ENCODE measurements around the gene ZNF107. TPM values are rescaled to one million over a fixed set of nuclear protein-coding genes. Genes with fewer than 3 reads are reported as not detected.
A peak's percentile ranks its signal among the peaks of the same experiment; 100 is the strongest.

The ZNF107 gene
- total and polyA plus RNA-seq, 2 donors (not counting 3 experiments of a cell fraction or from before 2014, with no cell fraction given), result 0.77 to 5.8 TPM

- ChIA-PET POLR2A (no interaction called here), CTCF (no interaction called here)
- BruUV-seq (replicated peaks), result no TSS peak
- Histone ChIP-seq H3K4me3 (replicated peaks in 1 of 3; ENCODE audit: insufficient read depth in 1 of 3, low read depth in 1 of 3, low read length in 3 of 3) (no peak overlapping the region), H4K20me1 (replicated peaks; ENCODE audit: control insufficient read depth, extremely low read depth, insufficient read depth, low read length) (no peaks in the 10 kb centered on the region), H3K27ac (ENCODE audit: insufficient read depth, low read depth, low read length) (no peak overlapping the region), H3K9me3 (replicated peaks; ENCODE audit: control insufficient read depth, insufficient read depth, low read length) (no peaks in the 10 kb centered on the region), H3K4me2 (ENCODE audit: insufficient read depth, low read length) (no peak overlapping the region), H2AFZ (ENCODE audit: low read depth, low read length) (no peak overlapping the region), H3K4me1 (ENCODE audit: control insufficient read depth, extremely low read depth, insufficient read depth, low read length) (no peaks in the 10 kb centered on the region), H3K36me3 (ENCODE audit: control insufficient read depth in 2 of 2, extremely low read depth in 1 of 2, insufficient read depth in 2 of 2, low read length in 2 of 2) (no peaks in the 10 kb centered on the region), H3K79me2 (ENCODE audit: control insufficient read depth, insufficient read depth, low read length) (no peaks in the 10 kb centered on the region), H3K9me1 (replicated peaks; ENCODE audit: control insufficient read depth, extremely low read depth, insufficient read depth, low read length) (no peaks in the 10 kb centered on the region), H3K27me3 (ENCODE audit: control insufficient read depth in 2 of 2, insufficient read depth in 2 of 2, low read length in 2 of 2) (no peaks in the 10 kb centered on the region), H3K9ac (replicated peaks; ENCODE audit: extremely low read depth, insufficient read depth, low read length) (no peak overlapping the region)
- dilution Hi-C loops (cut with MboI; ENCODE audit: extremely low pct_ligation_motif_present, low sequenced_read_pairs), result no loop called here
- intact Hi-C loops (cut with micrococcal nuclease), result no loop called here
- TF ChIP-seq, protein P1, sequence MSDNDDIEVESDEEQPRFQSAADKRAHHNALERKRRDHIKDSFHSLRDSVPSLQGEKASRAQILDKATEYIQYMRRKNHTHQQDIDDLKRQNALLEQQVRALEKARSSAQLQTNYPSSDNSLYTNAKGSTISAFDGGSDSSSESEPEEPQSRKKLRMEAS (IDR thresholded peaks at IDR 0.05; ENCODE audit: insufficient read depth, insufficient read length), result no peak
- TF ChIP-seq CTCF (IDR thresholded peaks at IDR 0.05; ENCODE audit: extremely low read depth in 1 of 2, insufficient read depth in 1 of 2, low read depth in 1 of 2, low read length in 2 of 2), result no peak
- no peak for TF ChIP-seq GATA2 (IDR thresholded peaks at IDR 0.05; ENCODE audit: insufficient read depth, insufficient read length, low read depth, low read length)
- no peak for TF ChIP-seq POLR2A (IDR thresholded peaks at IDR 0.05; ENCODE audit: low read depth, low read length)
- no peak for TF ChIP-seq MYC (IDR thresholded peaks at IDR 0.05; ENCODE audit: low read depth, low read length)
- peak; percentile 64 for FAIRE-seq
- peak; percentile 2 for DNase-seq (ENCODE audit: low read depth, low spot score)
Observed at GRCh38 chr7:64747802-64748201, 81.9 kb downstream of the ZNF107 start.

DNA sequence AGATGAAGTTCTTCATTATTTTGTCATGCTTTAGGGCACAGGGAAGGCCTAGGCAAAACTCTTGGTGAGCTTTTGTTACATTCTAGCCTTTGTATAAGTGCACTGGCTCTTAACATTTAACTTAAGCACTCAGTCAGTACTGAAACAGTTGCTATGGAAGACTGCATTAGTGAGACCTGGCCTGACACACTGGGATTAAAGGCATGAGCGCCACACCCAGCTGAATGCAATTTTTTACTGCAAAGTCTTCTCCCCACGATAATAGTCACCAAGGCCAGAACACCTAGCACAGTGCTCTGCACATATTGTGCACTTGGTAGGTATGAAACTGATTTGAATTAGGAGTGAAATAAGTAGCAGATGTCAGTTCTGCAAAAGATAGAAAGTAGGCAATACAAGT, 87.1 kb downstream of the ZNF107 start:
- POLR2A ChIA-PET, result no interaction called here
- H3K9me1 ChIP-seq (replicated peaks; ENCODE audit: control insufficient read depth, extremely low read depth, insufficient read depth, low read length), result no peaks in the 10 kb centered on the region
- dilution Hi-C loops (cut with MboI; ENCODE audit: extremely low pct_ligation_motif_present, low sequenced_read_pairs), result no loop called here
- no peak overlapping the region for H3K9ac ChIP-seq (replicated peaks; ENCODE audit: extremely low read depth, insufficient read depth, low read length)
- H3K27ac ChIP-seq (ENCODE audit: insufficient read depth, low read depth, low read length), result no peak overlapping the region
- no peaks in the 10 kb centered on the region for H3K27me3 ChIP-seq (ENCODE audit: control insufficient read depth in 2 of 2, insufficient read depth in 2 of 2, low read length in 2 of 2)
- no peak overlapping the region for H2AFZ ChIP-seq (ENCODE audit: low read depth, low read length)
- TF ChIP-seq MYC (IDR thresholded peaks at IDR 0.05; ENCODE audit: low read depth, low read length), result no peak
- TF ChIP-seq POLR2A (IDR thresholded peaks at IDR 0.05; ENCODE audit: low read depth, low read length), result no peak
- TF ChIP-seq EZH2 (IDR thresholded peaks at IDR 0.05; ENCODE audit: borderline replicate concordance, low read depth, low read length, severe bottlenecking), result no peak
- TF ChIP-seq CTCF (IDR thresholded peaks at IDR 0.05; ENCODE audit: extremely low read depth in 1 of 2, insufficient read depth in 1 of 2, low read depth in 1 of 2, low read length in 2 of 2), result no peak
- TF ChIP-seq FOS (IDR thresholded peaks at IDR 0.05; ENCODE audit: borderline replicate concordance, insufficient read depth, low read length), result no peak
- no peak for TF ChIP-seq GATA2 (IDR thresholded peaks at IDR 0.05; ENCODE audit: insufficient read depth, insufficient read length, low read depth, low read length)
- TF ChIP-seq, protein P1 (IDR thresholded peaks at IDR 0.05; ENCODE audit: insufficient read depth, insufficient read length), result no peak
- TF ChIP-seq POLR2AphosphoS5 (IDR thresholded peaks at IDR 0.05; ENCODE audit: insufficient read depth, low read depth, low read length), result no peak
- no peak for TF ChIP-seq JUN (IDR thresholded peaks at IDR 0.05; ENCODE audit: borderline replicate concordance, insufficient read depth, insufficient read length, low read depth)
- peaks cover 2% of the 10 kb centered on the region for H3K9me3 ChIP-seq (replicated peaks; ENCODE audit: control insufficient read depth, insufficient read depth, low read length)
- DNase-seq (ENCODE audit: low read depth, low spot score) (no peak), FAIRE-seq (no peak)
- no peaks in the 10 kb centered on the region for H3K4me1 ChIP-seq (ENCODE audit: control insufficient read depth, extremely low read depth, insufficient read depth, low read length)
- CTCF ChIA-PET, result no interaction called here
- no peaks in the 10 kb centered on the region for H4K20me1 ChIP-seq (replicated peaks; ENCODE audit: control insufficient read depth, extremely low read depth, insufficient read depth, low read length)
- H3K4me2 ChIP-seq (ENCODE audit: insufficient read depth, low read length), result no peak overlapping the region
- intact Hi-C loops (cut with micrococcal nuclease), result no loop called here
- no peaks in the 10 kb centered on the region for H3K36me3 ChIP-seq (ENCODE audit: control insufficient read depth in 2 of 2, extremely low read depth in 1 of 2, insufficient read depth in 2 of 2, low read length in 2 of 2)
- BruUV-seq (replicated peaks), result no TSS peak
- no peak overlapping the region for H3K4me3 ChIP-seq (replicated peaks in 1 of 3; ENCODE audit: insufficient read depth in 1 of 3, low read depth in 1 of 3, low read length in 3 of 3)
- H3K79me2 ChIP-seq (ENCODE audit: control insufficient read depth, insufficient read depth, low read length), result no peaks in the 10 kb centered on the region
